ENCODE data around the gene PHC2. TPM values are rescaled to one million over a fixed set of nuclear protein-coding genes. Genes with fewer than 3 reads are reported as not detected.

Gene PHC2
- total RNA-seq, 2 experiments from 2014 or later, result 37.7 to 39.5 TPM

GRCh38 chr1:33286451-33287185 lies 144.3 kb downstream of the PHC2 start:
- ATAC-seq (ENCODE audit: poor library complexity) (no peak), DNase-seq (no peak)
- no peaks in the 10 kb centered on the region for H3K9me3 Mint-ChIP-seq
- H3K36me3 ChIP-seq (ENCODE audit: insufficient read depth, low read length), result peaks cover 42% of the 10 kb centered on the region
- no peaks in the 10 kb centered on the region for H3K4me1 ChIP-seq (ENCODE audit: insufficient read depth, low read length)
- no peak overlapping the region for H3K27ac ChIP-seq (ENCODE audit: low read depth in 1 of 2, low read length in 2 of 2)
- H3K4me3 ChIP-seq (ENCODE audit: low read length), result no peak overlapping the region
- H3K27me3 Mint-ChIP-seq, result no peaks in the 10 kb centered on the region
- H3K36me3 Mint-ChIP-seq (ENCODE audit: low read depth), result peaks cover 86% of the 10 kb centered on the region
- H3K27me3 ChIP-seq (ENCODE audit: control insufficient read depth in 1 of 2, insufficient read depth in 2 of 2, low read length in 2 of 2), result no peaks in the 10 kb centered on the region
- intact Hi-C loops (cut with DNase I, micrococcal nuclease), result no loop called here
- ChIA-PET POLR2A (no interaction called here), CTCF (no interaction called here)
- peaks cover 0 to 14% of the 10 kb centered on the region in 2 experiments for H3K9me3 ChIP-seq (ENCODE audit: control insufficient read depth in 1 of 2, insufficient read depth in 1 of 2, low read length in 2 of 2)
- no peaks in the 10 kb centered on the region for H3K4me1 Mint-ChIP-seq (ENCODE audit: low read depth)
- no peak for TF ChIP-seq CTCF (IDR thresholded peaks at IDR 0.05)
- H3K27ac Mint-ChIP-seq, result peak overlapping the region; percentile 15
- no peak overlapping the region for H3K4me3 Mint-ChIP-seq

- H3K4me1 ChIP-seq (ENCODE audit: insufficient read depth, low read length), result no peaks in the 10 kb centered on the region
- H3K36me3 ChIP-seq (ENCODE audit: insufficient read depth, low read length), result peaks cover 51% of the 10 kb centered on the region
- intact Hi-C loops (cut with DNase I, micrococcal nuclease), result no loop called here
- no peak overlapping the region for H3K27ac Mint-ChIP-seq
- no peaks in the 10 kb centered on the region for H3K9me3 Mint-ChIP-seq
- H3K27ac ChIP-seq (ENCODE audit: low read depth in 1 of 2, low read length in 2 of 2), result no peak overlapping the region
- peaks cover 84% of the 10 kb centered on the region for H3K36me3 Mint-ChIP-seq (ENCODE audit: low read depth)
- ChIA-PET POLR2A (no interaction called here), CTCF (interaction anchor here (1.4 kb wide), 1 partner anchor 12 kb away, joined by 3 read pairs; no protein-coding TSS in a partner anchor)
- no peaks in the 10 kb centered on the region for H3K4me1 Mint-ChIP-seq (ENCODE audit: low read depth)
- ATAC-seq (ENCODE audit: poor library complexity), result no peak
- TF ChIP-seq CTCF (IDR thresholded peaks at IDR 0.05), result no peak
- H3K27me3 Mint-ChIP-seq, result no peaks in the 10 kb centered on the region
- peaks cover 0 to 5% of the 10 kb centered on the region in 2 experiments for H3K9me3 ChIP-seq (ENCODE audit: control insufficient read depth in 1 of 2, insufficient read depth in 1 of 2, low read length in 2 of 2)
- no peaks in the 10 kb centered on the region for H3K27me3 ChIP-seq (ENCODE audit: control insufficient read depth in 1 of 2, insufficient read depth in 2 of 2, low read length in 2 of 2)
- H3K4me3 ChIP-seq (ENCODE audit: low read length), result no peak overlapping the region
- H3K4me3 Mint-ChIP-seq, result no peak overlapping the region
- no peak for DNase-seq
Measured at GRCh38 chr1:33284049-33284448, 146.8 kb downstream of the PHC2 start.

GRCh38 chr1:33282791-33283190 lies 148.1 kb downstream of the PHC2 start:
- H3K4me1 ChIP-seq (ENCODE audit: insufficient read depth, low read length), result no peaks in the 10 kb centered on the region
- POLR2A ChIA-PET, result no interaction called here
- no peaks in the 10 kb centered on the region for H3K27me3 ChIP-seq (ENCODE audit: control insufficient read depth in 1 of 2, insufficient read depth in 2 of 2, low read length in 2 of 2)
- Mint-ChIP-seq H3K36me3 (ENCODE audit: low read depth) (peaks cover 80% of the 10 kb centered on the region), H3K9me3 (no peaks in the 10 kb centered on the region), H3K4me3 (no peak overlapping the region), H3K27ac (no peak overlapping the region), H3K27me3 (no peaks in the 10 kb centered on the region), H3K4me1 (ENCODE audit: low read depth) (no peaks in the 10 kb centered on the region)
- no peak overlapping the region for H3K4me3 ChIP-seq (ENCODE audit: low read length)
- H3K9me3 ChIP-seq (ENCODE audit: control insufficient read depth in 1 of 2, insufficient read depth in 1 of 2, low read length in 2 of 2), result no peaks in the 10 kb centered on the region
- intact Hi-C loops (cut with DNase I, micrococcal nuclease), result no loop called here
- peaks cover 55% of the 10 kb centered on the region for H3K36me3 ChIP-seq (ENCODE audit: insufficient read depth, low read length)
- no peak for ATAC-seq (ENCODE audit: poor library complexity)
- no peak for DNase-seq
- TF ChIP-seq CTCF (IDR thresholded peaks at IDR 0.05), result no peak
- H3K27ac ChIP-seq (ENCODE audit: low read depth in 1 of 2, low read length in 2 of 2), result no peak overlapping the region
- CTCF ChIA-PET, result interaction anchor here (1.3 to 1.4 kb wide), 2 partner anchors 11 to 13 kb away, joined by 3 read pairs; no protein-coding TSS in a partner anchor

All from CD4-positive, alpha-beta T cell (primary cell).